Panc1 (cell line): ENCODE data around the gene CNPY4.

Experiments
- CTCF ChIP-seq: fragments of 450-650 bp; IDR thresholded peaks from 2 replicates; pipeline ENCODE4 v1.5.1; 2017; ENCODE audit warnings: mild to moderate bottlenecking
- POLR2AphosphoS5 ChIP-seq: IDR thresholded peaks from 2 replicates; pipeline ENCODE4 v1.6.1; 2012; ENCODE audit warnings: mild to moderate bottlenecking, low read depth, low read length, moderate library complexity

GRCh38 chr7:100148225-100148558 lies 28.8 kb downstream of the CNPY4 start:
- TF ChIP-seq CTCF: no peak
- TF ChIP-seq POLR2AphosphoS5: no peak
